Urothelium cell line (cell line): ENCODE data around the gene KCNJ4.
"Not testable (repeated sequence)": the region's sequence is repeated elsewhere in the genome, so short reads cannot be mapped to it uniquely, and the experiment has no call there.

ENCODE experiments used
- DNase-seq: peaks from one replicate; pipeline ENCODE4 v3.0.0; 2011; ENCODE audit warnings: low spot score, mixed read lengths
- FAIRE-seq: peaks from 2 replicates; lab custom pipeline; 2011; peaks lifted over from hg19 to GRCh38; lab: Jason Lieb, UNC

Gene KCNJ4

DNA sequence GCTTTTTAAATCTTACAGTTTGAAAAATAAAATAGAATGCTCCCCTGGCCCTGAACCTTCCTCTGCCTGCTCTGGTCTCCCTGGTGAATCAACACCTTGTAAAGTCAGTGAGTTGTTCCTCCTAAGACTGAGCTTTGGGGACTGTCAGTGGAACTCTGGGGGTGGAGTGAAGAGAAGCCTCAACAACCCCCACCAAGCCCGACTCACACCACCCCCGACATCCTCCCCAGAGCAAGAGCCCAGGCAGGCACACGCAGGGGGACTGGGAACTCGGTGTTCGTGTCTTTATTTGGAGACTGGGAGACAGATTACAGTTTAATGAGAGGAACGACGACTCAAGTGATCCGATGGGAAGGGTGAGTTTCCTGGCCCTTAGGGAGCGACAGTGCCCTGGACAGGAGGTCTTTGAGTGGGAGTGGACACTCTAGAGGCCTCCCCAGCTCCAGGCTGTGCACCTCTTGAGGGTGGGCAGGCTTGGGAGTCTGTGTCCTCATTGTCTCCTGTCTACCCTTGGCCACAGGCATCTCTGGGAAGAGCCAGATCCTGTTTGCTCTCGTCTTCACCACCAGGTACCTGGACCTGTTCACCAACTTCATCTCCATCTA, 19.1 kb upstream of the KCNJ4 start:
- DNase-seq (no peak), FAIRE-seq (no peak)

DNA sequence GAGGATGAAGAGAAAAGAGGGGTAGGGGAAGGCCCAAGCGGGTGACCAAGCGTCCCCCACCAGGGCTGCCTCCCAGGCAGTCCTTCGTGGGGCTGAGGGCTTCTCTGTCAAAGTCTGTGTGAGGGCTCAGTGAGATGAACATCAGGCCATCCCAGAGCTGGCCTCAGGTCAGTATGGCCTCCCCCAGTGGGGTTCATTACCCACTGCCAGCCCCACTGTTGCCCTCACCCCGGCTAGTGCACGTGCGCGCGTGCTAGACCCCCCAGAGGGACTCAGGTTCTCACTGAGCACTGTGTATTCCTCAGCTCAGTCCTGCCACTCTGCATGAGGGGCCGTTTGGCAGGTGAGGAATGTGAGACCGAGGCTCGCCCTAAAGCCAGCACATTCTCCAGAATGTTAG, 16.2 kb upstream of the KCNJ4 start:
- DNase-seq (no peak), FAIRE-seq (no peak)

DNA sequence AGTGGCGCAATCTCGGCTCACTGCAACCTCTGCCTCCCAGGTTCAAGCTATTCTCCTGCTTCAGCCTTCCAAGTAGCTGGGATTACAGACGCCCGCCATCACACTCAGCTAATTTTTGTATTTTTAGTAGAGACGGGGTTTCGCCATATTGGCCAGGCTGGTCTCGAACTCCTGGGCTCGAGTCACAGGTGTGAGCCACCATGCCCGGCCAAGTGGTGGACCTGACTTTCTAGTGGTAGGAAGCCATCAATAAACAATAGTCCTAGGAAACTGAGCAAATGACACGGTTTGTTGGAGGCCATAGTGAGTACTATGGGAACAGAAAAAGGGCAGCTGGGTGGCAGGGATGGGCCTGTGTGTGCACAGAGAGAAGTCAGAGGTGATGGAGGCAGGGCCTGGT, 15.2 kb upstream of the KCNJ4 start:
- not testable (repeated sequence) for FAIRE-seq, DNase-seq

DNA sequence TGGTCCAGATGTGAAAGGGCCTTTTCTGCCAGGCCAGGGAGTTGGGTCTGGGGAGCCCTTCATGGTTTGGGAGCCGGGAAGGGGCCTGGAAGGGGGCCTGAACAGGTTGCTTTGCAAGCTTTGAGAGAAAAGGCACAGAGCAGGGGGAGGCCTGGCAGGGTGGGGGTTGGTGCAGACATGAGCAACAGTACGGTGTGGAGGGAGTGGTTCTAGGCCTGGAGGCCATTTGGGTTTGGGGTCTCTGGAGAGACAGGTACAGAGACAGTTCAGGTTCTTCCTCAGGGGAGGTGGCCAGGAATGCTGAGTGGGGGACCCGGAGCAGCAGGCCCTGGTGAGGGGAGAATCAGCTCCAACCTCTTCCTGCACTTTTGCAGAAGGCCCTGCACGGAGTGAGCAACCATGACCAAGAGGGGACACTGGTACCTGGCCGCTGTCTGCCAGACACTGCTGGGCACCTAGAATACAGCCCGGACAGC, 14.3 kb upstream of the KCNJ4 start:
- FAIRE-seq (no peak), DNase-seq (no peak)

DNA sequence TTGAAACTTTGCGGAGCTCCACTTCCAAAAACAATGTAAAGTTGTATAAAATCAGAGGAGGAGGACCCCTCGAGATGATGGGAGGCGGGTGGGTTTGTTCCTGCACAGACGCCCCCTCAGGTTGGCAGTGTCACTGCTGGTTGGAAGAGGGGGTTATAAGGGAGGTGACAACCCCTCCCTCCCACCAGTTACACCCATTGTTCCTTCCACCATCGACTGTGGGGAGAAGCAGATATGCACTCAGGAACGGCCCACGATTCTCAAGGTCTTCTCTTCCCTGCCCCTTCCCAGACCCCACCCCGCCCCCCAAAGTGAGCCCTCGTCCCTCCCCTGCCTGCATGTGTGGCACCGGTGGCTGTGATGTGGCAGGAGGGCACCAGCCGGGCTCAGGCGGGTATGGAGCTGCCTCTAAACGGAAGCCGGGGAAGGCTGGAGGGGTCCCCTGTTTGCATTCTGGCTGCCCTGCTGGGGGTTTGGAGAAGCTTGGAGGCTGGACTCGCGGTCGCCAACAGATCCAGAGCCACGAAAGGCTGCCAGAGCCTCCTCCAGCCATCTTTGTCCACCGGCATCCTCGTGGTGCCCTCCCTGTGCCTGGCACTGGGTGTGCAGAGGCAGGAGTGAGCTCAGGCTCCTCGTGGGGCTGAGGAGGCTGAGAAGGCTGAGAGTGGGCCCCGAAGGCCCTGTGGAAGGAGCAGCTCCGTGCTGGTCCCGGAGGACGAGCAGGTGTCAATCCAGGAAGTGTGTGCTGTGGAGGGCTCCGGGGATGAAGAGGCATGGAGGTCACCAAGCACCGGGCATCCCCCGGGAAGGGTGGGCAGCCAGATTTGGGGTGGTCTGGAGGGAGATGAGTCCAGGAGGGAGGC, 13.7 kb upstream of the KCNJ4 start:
- FAIRE-seq (peak; percentile 88), DNase-seq (peak; percentile 60)

DNA sequence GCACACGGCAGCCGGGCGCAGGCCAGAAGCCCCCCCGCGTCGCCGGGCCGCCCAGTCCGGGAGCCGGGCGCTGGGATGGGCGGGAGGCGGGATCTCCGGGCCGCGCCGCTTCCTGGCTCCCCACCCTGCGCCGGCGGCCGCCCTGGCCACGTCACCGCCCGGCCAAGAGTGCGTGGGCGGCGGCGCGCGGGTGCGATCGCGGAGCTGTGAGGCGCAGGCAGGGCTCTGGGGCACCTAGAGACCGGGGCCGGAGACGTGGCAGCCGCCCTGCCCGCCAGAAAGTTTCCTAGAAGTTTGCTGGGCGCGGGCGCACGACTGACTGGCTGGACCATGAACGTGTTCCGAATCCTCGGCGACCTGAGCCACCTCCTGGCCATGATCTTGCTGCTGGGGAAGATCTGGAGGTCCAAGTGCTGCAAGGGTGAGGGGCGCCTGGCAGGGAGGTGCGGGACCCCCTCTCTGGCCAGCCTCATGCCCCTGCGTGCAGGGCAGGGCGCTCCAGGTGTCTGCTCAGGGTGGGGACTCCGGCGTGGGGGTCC, 13.0 kb upstream of the KCNJ4 start, which contains the start of gene KDELR3:
Gene KDELR3, plus strand, starts transcription at position 193 of the 539 bp plus-strand sequence. Its CDS starts 138 bp downstream, at position 331.
- FAIRE-seq: peak; percentile 95

DNA sequence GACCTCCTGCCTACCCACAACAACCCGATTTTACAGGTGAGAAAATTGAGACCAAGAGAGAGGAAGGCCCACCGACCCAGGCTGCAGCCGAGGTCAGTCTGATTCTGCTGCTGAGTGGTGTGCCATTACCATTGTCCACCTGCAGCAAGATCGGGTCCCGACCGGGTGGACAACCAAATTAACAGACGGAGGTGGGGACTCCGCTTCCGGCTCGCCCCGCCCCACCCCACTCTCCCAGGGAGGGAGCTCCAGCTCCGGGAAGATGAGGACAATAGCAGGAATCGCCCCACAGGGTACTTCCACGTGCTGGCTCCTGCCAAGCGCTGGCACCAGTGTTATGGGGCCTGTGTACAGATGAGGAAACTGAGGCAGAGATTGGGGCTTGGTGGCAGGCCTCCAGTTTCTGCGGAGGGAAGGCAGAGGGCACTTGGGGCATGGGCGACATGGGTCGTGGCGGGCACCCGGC, 12.5 kb upstream of the KCNJ4 start:
- no peak for FAIRE-seq

More for the DNA sequence above, 13.0 kb upstream of the KCNJ4 start, which contains the start of gene KDELR3:
- DNase-seq: peak; percentile 95

DNA sequence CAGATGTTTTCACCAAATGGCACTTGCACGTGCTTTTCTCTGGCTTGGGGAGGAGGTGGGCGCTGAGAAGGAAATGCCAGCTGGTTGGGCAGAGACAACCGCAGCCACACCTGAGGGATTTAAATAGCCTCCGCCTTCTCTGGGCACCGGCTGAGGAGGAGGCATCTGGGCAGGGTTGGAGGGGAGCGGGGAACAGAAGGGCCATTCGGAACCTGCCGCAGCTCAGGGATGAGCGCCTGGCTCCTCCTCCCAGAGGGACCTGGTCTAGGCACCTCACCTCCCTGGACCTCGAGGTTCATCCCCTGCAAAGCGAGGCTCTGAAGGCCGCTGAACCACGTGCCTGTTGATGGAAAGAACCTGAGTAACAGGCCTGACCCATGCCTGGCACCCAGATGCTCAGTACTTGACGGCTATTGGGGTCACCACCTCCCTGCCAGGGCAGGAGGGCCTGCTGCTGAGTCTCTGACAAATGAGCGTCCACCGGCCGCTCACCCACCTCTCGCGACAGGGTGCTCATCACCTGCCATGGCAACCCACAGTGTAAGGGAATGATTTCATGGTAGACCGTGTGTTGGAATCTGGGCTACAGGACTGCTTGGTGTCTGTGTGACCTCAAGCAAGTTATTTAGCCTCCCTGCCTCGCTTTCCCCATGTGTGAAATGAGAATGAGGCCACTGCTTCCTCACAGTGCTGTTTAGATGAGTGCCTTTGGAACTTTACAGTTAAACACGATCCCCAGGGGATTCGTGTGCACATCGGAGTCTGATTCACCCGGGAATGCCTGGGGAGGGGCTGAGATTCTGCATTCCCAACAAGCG, 10.9 kb upstream of the KCNJ4 start:
- no peak for FAIRE-seq
- no peak for DNase-seq

More for the DNA sequence above, 12.5 kb upstream of the KCNJ4 start:
- DNase-seq: no peak

DNA sequence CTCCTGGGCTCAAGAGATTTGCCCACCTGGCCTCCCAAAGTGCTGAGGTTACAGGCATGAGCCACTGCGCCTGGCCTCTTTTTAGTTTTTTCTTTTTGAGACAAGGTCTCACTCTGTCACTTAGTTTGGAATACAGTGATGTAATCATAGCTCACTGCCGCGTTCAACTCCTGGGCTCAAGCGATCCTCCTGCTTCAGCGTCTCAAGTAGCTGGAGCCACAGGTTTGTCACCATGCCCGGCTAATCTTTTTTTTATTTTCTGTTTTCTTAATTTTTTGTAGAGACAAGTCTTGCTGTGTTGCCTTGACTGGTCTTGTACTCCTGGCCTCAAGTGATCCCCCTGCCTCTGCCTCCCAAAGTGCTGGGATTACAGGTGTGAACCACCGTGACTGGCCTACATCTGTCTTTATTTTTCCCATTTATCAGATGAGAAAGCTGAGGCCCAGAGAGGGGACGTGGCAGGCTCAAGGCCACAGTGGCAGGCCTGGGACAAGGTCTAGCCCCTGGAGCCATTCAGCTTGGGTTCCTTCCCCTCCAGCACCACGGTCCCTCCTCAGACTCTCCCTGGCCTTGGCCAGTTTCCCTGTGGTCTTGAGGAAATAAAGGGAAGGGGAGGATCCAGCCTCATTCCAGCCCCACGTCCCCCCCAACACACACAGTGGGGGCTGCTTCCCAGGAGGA, 10.1 kb upstream of the KCNJ4 start:
- FAIRE-seq (no peak), DNase-seq (no peak)

DNA sequence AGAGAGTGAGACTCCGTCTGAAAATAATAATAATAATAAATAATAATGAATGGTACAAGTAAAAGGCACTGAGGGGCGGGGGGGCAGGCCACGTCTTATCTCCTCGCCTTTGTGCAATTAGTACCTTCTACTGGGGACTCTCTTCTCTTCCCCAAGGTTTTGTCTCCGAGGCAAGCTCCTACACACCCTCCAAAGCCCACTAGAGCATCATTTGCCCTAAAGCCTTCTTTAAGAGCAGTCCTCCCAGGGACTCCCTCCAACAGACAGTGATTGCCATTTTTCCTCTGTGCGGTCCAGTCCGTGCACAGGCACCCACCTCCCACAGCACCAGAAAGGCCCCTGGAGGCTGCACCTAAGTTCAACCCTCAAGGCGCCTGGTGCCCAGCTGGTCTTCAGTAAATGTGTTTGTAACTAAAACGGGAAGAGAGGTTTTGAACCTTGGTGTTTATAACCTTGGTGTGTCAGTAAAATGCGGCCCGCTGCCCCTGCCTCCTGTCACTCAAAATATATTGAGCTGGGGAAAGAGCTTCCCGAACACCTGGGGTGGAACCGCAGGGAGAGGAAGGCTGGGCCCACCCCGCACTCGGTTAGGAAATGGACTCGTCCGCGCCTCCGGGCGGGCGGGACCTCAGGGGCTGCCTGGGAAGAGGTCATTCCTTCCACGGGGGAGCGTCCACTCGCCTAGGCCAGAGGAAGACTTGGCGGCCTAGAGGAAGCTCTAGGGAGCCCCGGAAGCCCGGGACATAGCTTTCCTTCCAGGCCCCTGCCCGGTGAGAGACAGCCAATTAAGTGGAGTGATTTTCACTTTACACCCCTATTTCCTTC, 8.2 kb upstream of the KCNJ4 start:
- FAIRE-seq (no peak), DNase-seq (no peak)

DNA sequence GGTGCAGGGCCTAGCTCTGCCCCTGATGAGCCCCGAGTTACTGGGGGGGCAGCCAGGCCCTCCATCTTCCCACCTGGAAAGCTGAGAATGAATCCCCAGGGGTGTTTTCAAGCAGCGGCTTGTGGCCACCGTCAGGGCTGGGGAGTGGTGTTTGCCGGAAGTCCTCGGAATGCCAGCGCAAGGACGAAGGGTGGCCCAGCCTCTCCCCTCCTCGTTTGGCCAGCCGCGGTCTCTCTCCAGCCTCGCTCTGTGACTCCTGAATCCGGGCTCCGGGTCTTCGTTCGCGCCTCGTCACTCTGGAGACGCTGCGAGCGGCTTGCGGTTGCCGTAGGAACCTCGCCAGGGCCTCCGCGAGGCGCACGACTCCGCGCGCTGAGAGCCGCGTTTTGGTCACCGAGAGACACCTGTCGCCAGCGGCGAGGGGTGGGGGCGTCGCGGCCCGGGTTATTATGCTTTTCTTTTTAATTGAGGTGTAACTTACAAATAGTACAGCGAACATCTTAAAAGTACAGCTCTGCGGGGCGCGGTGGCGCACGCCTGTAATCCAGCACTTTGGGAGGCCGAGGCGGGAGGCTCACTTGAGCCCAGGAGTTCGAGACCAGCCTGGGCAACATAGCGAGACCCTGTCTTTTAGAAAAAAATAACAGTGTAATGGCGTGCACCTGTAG, 6.5 kb upstream of the KCNJ4 start:
- DNase-seq (peak; percentile 93), FAIRE-seq (no peak)

DNA sequence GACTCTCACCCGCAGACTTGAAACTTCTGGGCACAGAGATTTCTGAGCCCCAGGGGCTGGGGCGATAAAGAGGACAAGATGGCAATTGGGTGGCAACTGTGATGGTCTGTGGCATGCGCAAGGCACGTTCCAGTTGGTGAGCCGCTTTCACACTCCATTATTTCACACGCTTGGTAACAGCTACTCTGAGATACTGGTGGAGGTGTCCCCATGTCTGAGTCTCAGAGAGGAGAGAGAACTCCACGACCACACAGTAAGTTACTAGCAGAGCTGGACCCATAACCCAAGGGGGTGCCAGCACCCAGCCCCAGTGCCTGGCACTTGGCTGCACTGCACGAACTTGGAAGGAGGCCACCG, 6.0 kb upstream of the KCNJ4 start:
- FAIRE-seq: no peak
- DNase-seq: no peak

DNA sequence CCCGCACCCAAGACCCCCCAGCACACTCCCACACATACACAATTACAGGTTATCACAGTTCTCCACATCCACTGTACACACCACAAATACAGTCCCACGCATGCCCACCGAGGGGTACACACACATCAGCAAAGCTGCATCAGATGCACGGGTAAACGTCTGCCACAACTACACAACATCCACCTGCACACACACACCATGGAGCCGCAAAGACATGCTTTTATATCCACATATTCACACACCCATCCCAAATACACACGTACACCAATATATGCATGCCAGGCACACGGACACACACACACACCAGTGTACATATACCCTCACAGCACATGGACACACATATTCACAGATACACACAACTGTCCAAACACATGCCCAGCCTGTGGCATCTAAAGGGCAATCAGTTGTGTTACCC, 5.4 kb upstream of the KCNJ4 start:
- no peak for DNase-seq
- peak; percentile 96 for FAIRE-seq

DNA sequence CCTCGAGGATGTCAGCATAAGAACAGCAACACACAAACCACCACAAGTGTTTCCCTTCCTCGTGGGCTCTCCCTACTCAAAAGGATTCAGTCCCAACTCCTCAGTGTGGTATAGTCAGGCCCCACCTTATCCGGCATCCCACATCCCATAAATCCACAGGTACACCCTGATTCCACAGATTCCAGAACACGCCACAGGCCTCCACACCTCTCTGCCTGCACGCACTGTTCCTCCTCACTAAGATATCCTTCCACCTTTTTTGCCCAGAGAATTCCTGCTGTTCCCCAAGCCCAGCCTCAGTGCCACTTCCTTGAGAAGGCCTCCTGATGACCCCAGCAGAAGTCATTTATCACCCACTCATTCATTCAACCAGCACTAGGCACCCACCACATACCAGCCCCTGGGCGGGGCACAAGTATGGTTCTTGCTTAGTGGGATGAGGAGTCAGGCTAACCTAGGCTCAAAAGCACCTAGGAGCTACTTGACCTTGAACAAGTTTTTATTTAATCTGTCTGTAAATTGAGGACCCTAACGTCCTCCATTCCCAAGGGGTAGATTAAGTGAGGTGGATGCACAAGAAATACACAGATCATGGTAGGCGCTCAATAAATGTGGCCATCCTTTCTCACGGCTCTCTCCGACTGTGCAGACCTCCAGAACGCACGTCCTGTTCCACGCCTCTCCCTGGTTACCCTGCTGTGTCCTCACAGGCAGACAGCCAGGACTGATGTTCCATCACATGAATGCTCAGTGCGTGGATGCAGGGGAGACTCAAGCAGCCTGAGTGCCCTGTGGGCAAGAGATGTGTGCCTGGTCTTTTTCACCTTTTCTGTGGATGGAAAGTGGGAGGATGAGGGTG, 2.1 kb upstream of the KCNJ4 start:
- DNase-seq (no peak), FAIRE-seq (peak; percentile 53)

DNA sequence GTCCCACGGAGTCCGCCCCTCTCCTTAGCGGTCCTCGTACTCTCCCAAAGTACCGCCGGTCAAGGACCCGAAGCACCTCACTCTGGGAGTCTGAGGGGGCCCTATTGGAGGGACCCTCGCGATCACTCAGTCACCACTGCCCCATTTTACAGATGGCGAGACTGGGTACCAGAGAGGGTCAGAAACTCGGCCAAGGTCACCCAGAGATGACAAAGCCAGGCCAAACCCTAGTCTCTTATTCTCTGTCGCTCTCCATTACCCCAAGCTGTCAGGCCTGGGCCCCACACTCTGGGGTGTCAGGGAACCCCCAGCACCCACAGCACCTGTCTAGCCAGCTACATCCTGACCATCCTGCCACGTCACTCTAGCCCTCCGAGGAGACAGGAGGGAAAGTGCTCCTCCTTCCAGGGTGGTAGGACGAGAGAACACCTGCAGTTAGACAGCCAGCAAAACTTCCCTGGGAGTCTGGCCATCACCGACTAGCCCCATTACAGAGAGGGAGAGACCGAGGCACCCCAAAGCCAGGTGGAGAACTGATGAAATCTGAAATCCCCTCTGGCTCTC, 1.4 kb upstream of the KCNJ4 start:
- DNase-seq (no peak), FAIRE-seq (no peak)

DNA sequence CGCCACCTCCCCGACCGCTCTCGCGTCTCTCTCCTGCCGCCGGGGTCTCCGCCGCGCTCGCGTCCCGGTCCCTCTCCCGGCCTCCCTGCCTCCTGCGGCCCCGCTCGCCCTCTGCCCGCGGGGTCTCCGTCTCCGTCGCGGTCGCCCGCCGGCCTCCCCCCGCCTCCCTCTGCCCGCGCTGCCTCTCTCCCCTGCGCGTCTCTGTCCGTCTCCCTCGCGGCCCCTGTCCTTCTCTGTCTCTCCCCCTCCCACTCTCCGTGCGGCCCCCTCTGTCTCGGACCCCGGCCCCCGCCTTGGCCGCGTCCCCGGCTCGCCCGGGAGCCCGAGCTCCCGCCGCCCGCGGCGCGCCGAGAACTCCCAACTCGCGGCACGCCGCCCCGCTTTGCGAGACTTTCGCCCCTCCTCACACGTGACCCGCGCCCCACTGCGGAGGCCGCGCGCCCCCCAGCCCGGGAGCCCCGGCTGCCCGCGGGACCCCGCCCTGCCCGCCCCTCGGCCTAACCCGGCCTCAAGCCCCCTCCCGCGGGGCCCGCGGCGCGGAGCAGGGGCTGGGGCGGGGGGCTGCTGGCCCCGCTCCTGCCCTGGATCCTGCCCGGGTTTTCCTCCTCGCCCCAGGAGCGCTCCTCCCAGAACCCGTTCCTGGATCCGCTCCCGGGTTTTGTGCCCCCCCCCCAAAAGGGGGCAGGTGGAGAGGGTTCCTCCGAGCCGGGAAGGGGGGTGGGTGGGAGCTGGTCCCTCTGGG, 702 bp upstream of the KCNJ4 start:
- DNase-seq: peak; percentile 81
- FAIRE-seq: no peak
